Measurements from ENCODE around the gene FAHD1. TPM values are rescaled to one million over a fixed set of nuclear protein-coding genes. Genes with fewer than 3 reads are reported as not detected.

FAHD1 gene
- 1 to 10 TPM; 8.5 to 8.8 TPM for total RNA-seq

- Mint-ChIP-seq H3K4me1 (ENCODE audit: low read depth) (peaks cover 40% of the 10 kb centered on the region), H3K4me3 (peak within 1 kb of the TSS; percentile 91), H3K27ac (peak within 1 kb of the TSS; percentile 76), H3K36me3 (no peaks in the 10 kb centered on the region), H3K9me3 (no peaks in the 10 kb centered on the region), H3K27me3 (no peaks in the 10 kb centered on the region)
- POLR2A ChIA-PET, result interaction anchor here (0.6 to 1.7 kb wide), 5 partner anchors 44 to 221 kb away, joined by 3 to 9 read pairs (median 3); partner anchors contain the start of genes MAPK8IP3, MSRB1, NUBP2 and RPS2
- intact Hi-C loops (cut with micrococcal nuclease), result loop anchor here (1.0 to 2.0 kb wide), 2 partner anchors 28 to 45 kb away; partner anchors contain the start of genes NUBP2 and SPSB3
- DNase-seq, result peak; percentile 93
- CTCF ChIA-PET, result interaction anchor here (0.6 to 1.6 kb wide), 5 partner anchors 36 to 196 kb away, joined by 3 to 8 read pairs (median 4); partner anchors contain the start of genes MAPK8IP3, MSRB1, NUBP2 and SPSB3
Observed at GRCh38 chr16:1826691-1827573, at the start of gene FAHD1, which contains the start of gene HAGH. Gene FAHD1, plus strand, starts transcription at chr16:1827206. Its CDS starts 33 bp downstream, at chr16:1827239. Gene HAGH, minus strand, starts transcription at chr16:1826825. Its CDS starts 38 bp downstream, at chr16:1826787.

GRCh38 chr16:1777375-1778199 lies 49.4 kb upstream of the FAHD1 start:
- DNase-seq, result no peak
- ChIA-PET CTCF (no interaction called here), POLR2A (no interaction called here)
- H3K27me3 Mint-ChIP-seq, result no peaks in the 10 kb centered on the region
- no peak overlapping the region for H3K4me3 Mint-ChIP-seq
- H3K27ac Mint-ChIP-seq, result no peak overlapping the region
- H3K4me1 Mint-ChIP-seq (ENCODE audit: low read depth), result peaks cover 11% of the 10 kb centered on the region
- no peaks in the 10 kb centered on the region for H3K9me3 Mint-ChIP-seq
- intact Hi-C loops (cut with micrococcal nuclease), result no loop called here
- H3K36me3 Mint-ChIP-seq, result no peaks in the 10 kb centered on the region

GRCh38 chr16:1778200-1779179 lies 48.5 kb upstream of the FAHD1 start:
- ChIA-PET POLR2A (interaction anchor here (5.4 kb wide), 1 partner anchor 8 kb away, joined by 56 read pairs; the partner anchor contains the start of genes EME2, MRPS34 and NME3), CTCF (no interaction called here)
- Mint-ChIP-seq H3K4me1 (ENCODE audit: low read depth) (peaks cover 15% of the 10 kb centered on the region), H3K27ac (no peak overlapping the region), H3K36me3 (peaks cover 3% of the 10 kb centered on the region), H3K4me3 (no peak overlapping the region), H3K9me3 (no peaks in the 10 kb centered on the region), H3K27me3 (no peaks in the 10 kb centered on the region)
- no peak for DNase-seq
- intact Hi-C loops (cut with micrococcal nuclease), result no loop called here

- no peaks in the 10 kb centered on the region for H3K9me3 Mint-ChIP-seq
- H3K27me3 Mint-ChIP-seq, result no peaks in the 10 kb centered on the region
- no peak overlapping the region for H3K4me3 Mint-ChIP-seq
- no peak for DNase-seq
- H3K36me3 Mint-ChIP-seq, result peaks cover 3% of the 10 kb centered on the region
- H3K27ac Mint-ChIP-seq, result no peak overlapping the region
- intact Hi-C loops (cut with micrococcal nuclease), result no loop called here
- ChIA-PET CTCF (no interaction called here), POLR2A (interaction anchor here (5.4 kb wide), 1 partner anchor 9 kb away, joined by 56 read pairs; the partner anchor contains the start of genes EME2, MRPS34 and NME3)
- peaks cover 14% of the 10 kb centered on the region for H3K4me1 Mint-ChIP-seq (ENCODE audit: low read depth)
Observed at GRCh38 chr16:1779234-1779701, 47.7 kb upstream of the FAHD1 start.

GRCh38 chr16:1779741-1780676 lies 47.0 kb upstream of the FAHD1 start:
- ChIA-PET POLR2A (interaction anchor here (1.0 to 5.4 kb wide), 3 partner anchors 9 to 375 kb away, joined by 3 to 56 read pairs (median 3); partner anchors contain the start of genes EME2, MRPS34, NME3 and TRAF7), CTCF (no interaction called here)
- Mint-ChIP-seq H3K9me3 (no peaks in the 10 kb centered on the region), H3K4me1 (ENCODE audit: low read depth) (peaks cover 16% of the 10 kb centered on the region), H3K27ac (peak overlapping the region; percentile 49), H3K27me3 (no peaks in the 10 kb centered on the region), H3K4me3 (peak overlapping the region; percentile 32), H3K36me3 (peaks cover 3% of the 10 kb centered on the region)
- intact Hi-C loops (cut with micrococcal nuclease), result no loop called here
- DNase-seq, result no peak

GRCh38 chr16:1780677-1781072 lies 46.3 kb upstream of the FAHD1 start:
- intact Hi-C loops (cut with micrococcal nuclease), result no loop called here
- Mint-ChIP-seq H3K27me3 (no peaks in the 10 kb centered on the region), H3K9me3 (no peaks in the 10 kb centered on the region), H3K27ac (no peak overlapping the region), H3K36me3 (peaks cover 3% of the 10 kb centered on the region), H3K4me1 (ENCODE audit: low read depth) (peaks cover 20% of the 10 kb centered on the region), H3K4me3 (peak overlapping the region; percentile 76)
- DNase-seq, result no peak
- CTCF ChIA-PET, result no interaction called here
- POLR2A ChIA-PET, result interaction anchor here (1.0 to 5.4 kb wide), 3 partner anchors 10 to 375 kb away, joined by 3 to 56 read pairs (median 3); partner anchors contain the start of genes EME2, MRPS34, NME3 and TRAF7

GRCh38 chr16:1781254-1781653 lies 45.8 kb upstream of the FAHD1 start:
- Mint-ChIP-seq H3K9me3 (no peaks in the 10 kb centered on the region), H3K36me3 (peaks cover 3% of the 10 kb centered on the region), H3K4me1 (ENCODE audit: low read depth) (peaks cover 20% of the 10 kb centered on the region), H3K4me3 (peak overlapping the region; percentile 76), H3K27me3 (no peaks in the 10 kb centered on the region), H3K27ac (no peak overlapping the region)
- ChIA-PET POLR2A (interaction anchor here (0.7 to 5.4 kb wide), 4 partner anchors 10 to 374 kb away, joined by 3 to 56 read pairs (median 3); partner anchors contain the start of genes EME2, MRPS34, NME3 and TRAF7), CTCF (interaction anchor here (3.5 kb wide), 1 partner anchor 8 kb away, joined by 42 read pairs; the partner anchor contains the start of genes EME2, MRPS34 and NME3)
- DNase-seq, result no peak
- intact Hi-C loops (cut with micrococcal nuclease), result no loop called here

- H3K27me3 Mint-ChIP-seq, result no peaks in the 10 kb centered on the region
- H3K4me3 Mint-ChIP-seq, result peak overlapping the region; percentile 76
- peaks cover 3% of the 10 kb centered on the region for H3K36me3 Mint-ChIP-seq
- peak overlapping the region; percentile 65 for H3K27ac Mint-ChIP-seq
- H3K9me3 Mint-ChIP-seq, result no peaks in the 10 kb centered on the region
- ChIA-PET POLR2A (interaction anchor here (0.7 to 5.4 kb wide), 10 partner anchors 8 to 403 kb away, joined by 3 to 56 read pairs (median 4); partner anchors contain the start of genes EME2, FAHD1, HAGH and MRPS34), CTCF (interaction anchor here (0.9 to 3.5 kb wide), 11 partner anchors 9 to 374 kb away, joined by 3 to 42 read pairs (median 3); partner anchors contain the start of genes EME2, JPT2, MAPK8IP3 and MRPS34)
- peak; percentile 47 for DNase-seq
- H3K4me1 Mint-ChIP-seq (ENCODE audit: low read depth), result peaks cover 20% of the 10 kb centered on the region
- intact Hi-C loops (cut with micrococcal nuclease), result loop anchor here (1.0 to 2.0 kb wide), 3 partner anchors 9 to 161 kb away; partner anchors contain the start of genes HAGH, MRPS34 and MSRB1
Observed at GRCh38 chr16:1781758-1782407, 45.1 kb upstream of the FAHD1 start.
